ENCODE data around the gene KCNN4. TPM values are rescaled to one million over a fixed set of nuclear protein-coding genes. Genes with fewer than 3 reads are reported as not detected.
"Not testable (repeated sequence)": the region's sequence is repeated elsewhere in the genome, so short reads cannot be mapped to it uniquely, and the experiment has no call there.

Gene KCNN4
- total and polyA plus RNA-seq, 12 donors = 0.34 to 1.6 (median 0.86) TPM

- DNase-seq = no peak
- Histone ChIP-seq H3K27me3 (peaks cover 0 to 18% (median 0%) of the 10 kb centered on the region in 7 donors), H3K4me3 (no peak overlapping the region), H3K4me1 (no peaks in the 10 kb centered on the region), H3K27ac (no peak overlapping the region), H3K36me3 (no peaks in the 10 kb centered on the region), H3K9me3 (no peaks in the 10 kb centered on the region)
- ATAC-seq = peak in 2 of 8 donors; percentile 45 to 47
- peak in 8 of 9 donors; percentile 24 to 69 (median 61) for TF ChIP-seq CTCF (IDR thresholded peaks at IDR 0.05)
- 32 to 34% methylated on average over 6 to 8 of the region's 8 CpGs for WGBS, 2 donors
- intact Hi-C loops (cut with DNase I) = loop anchor here in 1 of 10 donors (2.0 kb wide), 1 partner anchor 65 kb away; no protein-coding TSS in a partner anchor
Measured at GRCh38 chr19:43809762-43810696, 29.3 kb upstream of the KCNN4 start.

GRCh38 chr19:43807651-43808050 lies 26.9 kb upstream of the KCNN4 start:
- H3K9me3 ChIP-seq = no peaks in the 10 kb centered on the region
- H3K27ac ChIP-seq = no peak overlapping the region
- no peak for TF ChIP-seq CTCF (IDR thresholded peaks at IDR 0.05)
- no peaks in the 10 kb centered on the region for H3K36me3 ChIP-seq
- no peak for ATAC-seq
- H3K4me3 ChIP-seq = no peak overlapping the region
- no peak for DNase-seq
- H3K27me3 ChIP-seq = peaks cover 0 to 18% (median 0%) of the 10 kb centered on the region in 7 donors
- H3K4me1 ChIP-seq = no peaks in the 10 kb centered on the region
- intact Hi-C loops (cut with DNase I) = loop anchor here in 1 of 10 donors (2.0 kb wide), 1 partner anchor 63 kb away; no protein-coding TSS in a partner anchor

- Histone ChIP-seq H3K4me1 (no peaks in the 10 kb centered on the region), H3K27me3 (peaks cover 0 to 18% (median 0%) of the 10 kb centered on the region in 7 donors), H3K4me3 (no peak overlapping the region), H3K9me3 (no peaks in the 10 kb centered on the region), H3K36me3 (no peaks in the 10 kb centered on the region), H3K27ac (no peak overlapping the region)
- 64% methylated on average over 5 of the region's 5 CpGs for WGBS, 2 donors
- DNase-seq (no peak), ATAC-seq (no peak)
- no peak for TF ChIP-seq CTCF (IDR thresholded peaks at IDR 0.05)
- intact Hi-C loops (cut with DNase I) = no loop called here
Measured at GRCh38 chr19:43806848-43807247, 26.1 kb upstream of the KCNN4 start.

- intact Hi-C loops (cut with DNase I); DNase-seq; ATAC-seq; H3K4me3 ChIP-seq; H3K27ac ChIP-seq; H3K9me3 ChIP-seq; H3K4me1 ChIP-seq; H3K36me3 ChIP-seq: not testable (repeated sequence)
- WGBS, 2 donors = 89 to 90% methylated on average over 7 of the region's 7 CpGs
- peaks cover 0 to 17% (median 0%) of the 10 kb centered on the region in 7 donors for H3K27me3 ChIP-seq
Measured at GRCh38 chr19:43806401-43806800, 25.6 kb upstream of the KCNN4 start.

GRCh38 chr19:43804432-43804831 lies 23.7 kb upstream of the KCNN4 start:
- no peak for TF ChIP-seq CTCF (IDR thresholded peaks at IDR 0.05)
- WGBS, 2 donors = 47 to 53% methylated on average over 2 of the region's 2 CpGs
- H3K9me3 ChIP-seq = no peaks in the 10 kb centered on the region
- ATAC-seq (no peak), DNase-seq (no peak)
- H3K27ac ChIP-seq = no peak overlapping the region
- H3K27me3 ChIP-seq = peaks cover 0 to 14% (median 0%) of the 10 kb centered on the region in 7 donors
- no peaks in the 10 kb centered on the region for H3K36me3 ChIP-seq
- peak overlapping the region in 1 of 10 donors; percentile 24 for H3K4me3 ChIP-seq
- intact Hi-C loops (cut with DNase I) = no loop called here
- H3K4me1 ChIP-seq = peaks cover 0 to 5% (median 0%) of the 10 kb centered on the region in 9 donors
